Right renal cortex interstitium (tissue), 3 donors: Measurements from ENCODE around the gene SETBP1. TPM values are rescaled to one million over a fixed set of nuclear protein-coding genes. Genes with fewer than 3 reads are reported as not detected.

Experiments
- DNase-seq, 3 donors: peaks; one replicate each; pipeline ENCODE4 v3.0.0-alpha.2; 2013; ENCODE audit warnings: low read depth in 3 of 3, low spot score in 2 of 3
- polyA plus RNA-seq, 3 donors: library from polyadenylated mRNA; unstranded; fragments of 120-200 nt; gene quantifications; one replicate each; pipeline ENCODE4 v1.2.1, GENCODE V29; 2013; ENCODE audit not compliant: insufficient read length in 3 of 3

The SETBP1 gene
- polyA plus RNA-seq, 3 donors, result 27.5 to 32.4 (median 30.1) TPM

DNA sequence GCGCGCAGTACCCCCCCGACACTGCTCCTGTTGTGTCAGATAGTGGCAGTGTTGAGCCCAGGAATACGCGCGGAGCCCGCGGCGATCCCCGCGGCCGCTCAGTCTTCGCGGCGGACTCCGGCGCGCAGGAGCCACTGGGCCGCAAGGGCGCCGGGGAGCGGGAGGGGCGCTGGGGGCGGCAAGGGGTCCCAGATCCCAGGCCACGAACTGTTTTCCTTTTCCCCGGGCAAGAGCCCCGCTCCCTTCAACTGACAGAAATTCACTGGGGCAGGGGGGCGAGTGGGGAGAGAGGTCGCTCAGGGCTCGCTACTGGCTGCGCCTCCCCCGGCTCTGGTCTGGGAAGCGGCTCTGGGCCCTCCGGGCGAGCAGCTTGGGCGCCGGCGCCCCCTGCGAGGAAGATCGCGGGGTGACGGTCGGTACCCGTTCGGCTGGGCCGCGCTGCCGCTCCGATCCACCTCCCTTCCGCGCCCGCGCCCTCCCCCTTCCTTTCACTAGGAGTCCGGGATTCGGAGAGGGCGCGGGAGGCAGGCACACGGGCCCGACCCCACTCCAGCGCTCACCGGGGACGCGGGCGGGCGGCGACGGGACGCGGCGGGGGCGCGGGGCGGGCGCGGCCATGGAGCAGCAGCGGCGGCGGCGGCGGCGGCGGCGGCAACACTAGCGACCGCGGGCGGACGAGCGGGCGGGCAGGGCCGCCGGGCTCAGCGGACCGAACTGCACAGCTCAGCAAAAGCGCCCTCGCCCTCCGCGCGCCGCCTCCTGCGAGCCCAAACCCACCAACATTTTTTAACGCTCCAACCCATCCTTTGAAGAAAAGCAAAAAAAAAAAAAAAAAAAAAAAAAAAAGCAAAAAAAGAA lies 1.4 kb upstream of the SETBP1 start:
- DNase-seq, result peak in 2 of 3 donors; percentile 77 to 83

DNA sequence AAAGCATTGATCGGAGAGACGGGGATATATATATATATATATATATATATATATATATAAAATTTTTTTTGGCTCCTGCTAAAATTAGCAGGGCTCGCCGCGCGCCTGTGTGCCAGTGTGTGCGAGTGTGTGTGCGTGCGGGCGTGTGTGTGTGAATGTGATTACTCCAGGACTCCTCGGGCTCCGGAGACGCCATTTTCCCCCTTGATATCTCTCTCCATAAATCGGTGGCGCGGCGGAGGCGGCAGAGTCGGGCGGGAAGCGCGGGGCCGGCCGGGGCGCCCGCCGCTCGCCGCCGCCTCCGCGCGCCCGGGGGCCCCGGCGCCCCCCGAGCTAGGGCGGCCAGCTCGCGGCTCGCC lies 795 bp upstream of the SETBP1 start:
- DNase-seq, result no peak

GRCh38 chr18:44681076-44681970 lies 635 bp downstream of the SETBP1 start:
- DNase-seq, result no peak

- no peak for DNase-seq
Observed at GRCh38 chr18:44682201-44682870, 1.6 kb downstream of the SETBP1 start.

DNA sequence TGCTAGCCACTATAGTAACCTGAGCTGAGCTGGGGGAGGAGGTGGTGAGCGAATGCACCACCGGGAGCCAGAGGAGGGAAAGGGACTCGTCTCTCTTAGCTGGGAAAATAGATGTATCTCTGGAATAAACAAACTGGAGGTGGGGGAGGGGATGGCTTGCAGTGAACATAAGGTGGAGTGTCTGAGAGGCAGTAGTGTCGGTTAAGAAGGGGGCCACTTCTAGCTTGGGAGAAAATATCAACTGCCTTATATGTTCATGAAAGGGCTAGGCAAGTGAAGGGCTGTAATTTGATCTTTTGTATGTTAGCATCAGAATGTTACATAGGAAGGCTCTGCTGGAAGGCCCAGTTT lies 2.2 kb downstream of the SETBP1 start:
- peak in 1 of 3 donors; percentile 65 for DNase-seq

DNA sequence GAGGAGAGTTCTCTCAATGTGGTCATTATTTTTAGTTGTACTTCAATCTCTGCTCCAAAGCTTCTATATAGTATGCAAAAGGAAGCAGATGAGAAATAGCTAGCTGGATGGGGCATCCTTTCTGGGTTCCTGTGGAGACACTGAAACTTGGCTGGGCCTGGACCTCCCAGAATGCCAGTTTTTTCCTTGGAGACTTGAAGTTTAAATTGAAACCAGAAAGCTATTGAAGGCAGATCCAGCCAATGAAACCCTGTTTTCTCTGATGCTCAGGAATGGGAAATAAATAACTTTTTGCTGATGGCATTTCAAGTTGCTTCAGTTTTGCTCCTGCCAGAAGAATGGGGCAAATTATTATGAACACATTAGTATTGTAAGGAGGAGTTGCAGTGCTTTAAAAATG lies 2.9 kb downstream of the SETBP1 start:
- no peak for DNase-seq

GRCh38 chr18:44685296-44685695 lies 4.6 kb downstream of the SETBP1 start:
- DNase-seq, result no peak

DNA sequence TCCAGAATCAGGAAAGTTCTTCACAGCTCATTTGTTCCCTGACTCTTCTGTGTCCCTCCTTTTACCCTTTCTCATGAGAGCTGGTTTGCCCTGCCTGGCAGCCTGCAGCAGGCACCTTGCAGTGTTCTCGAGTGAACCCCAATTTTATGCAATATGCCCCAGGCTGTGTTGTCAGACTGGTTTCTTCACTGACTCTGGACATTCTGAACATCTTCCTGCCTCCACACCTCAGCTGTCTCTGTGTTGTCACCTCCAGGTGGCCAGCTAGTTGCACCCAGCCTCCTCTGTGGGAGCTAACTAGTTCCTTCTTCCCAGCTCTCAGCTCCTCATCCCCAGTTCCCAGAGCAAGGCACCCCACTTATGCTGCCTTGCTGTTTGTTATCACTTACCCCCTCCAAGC lies 5.5 kb downstream of the SETBP1 start:
- DNase-seq, result no peak

DNA sequence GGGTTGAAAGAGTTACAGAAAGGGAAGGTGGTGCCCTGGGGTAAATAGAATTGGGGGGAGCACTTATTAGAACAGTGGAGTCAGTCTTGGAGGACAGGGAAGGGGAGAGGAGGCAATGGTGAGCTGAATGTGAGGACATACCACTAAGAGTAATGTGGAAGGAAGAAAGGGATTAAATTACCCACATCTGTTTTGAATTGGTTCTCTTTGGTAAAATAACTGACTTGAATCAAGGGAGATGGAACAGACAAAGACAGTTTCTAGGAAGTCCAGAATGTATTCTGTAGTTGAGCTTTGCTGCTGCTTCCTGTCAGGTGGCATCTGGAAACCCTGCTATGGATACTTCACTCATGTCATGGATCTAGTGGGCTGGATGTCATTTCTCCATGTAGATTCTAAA lies 6.7 kb downstream of the SETBP1 start:
- no peak for DNase-seq

GRCh38 chr18:44689736-44690135 lies 9.0 kb downstream of the SETBP1 start:
- DNase-seq, result no peak

GRCh38 chr18:44691148-44691925 lies 10.6 kb downstream of the SETBP1 start:
- DNase-seq, result no peak

DNA sequence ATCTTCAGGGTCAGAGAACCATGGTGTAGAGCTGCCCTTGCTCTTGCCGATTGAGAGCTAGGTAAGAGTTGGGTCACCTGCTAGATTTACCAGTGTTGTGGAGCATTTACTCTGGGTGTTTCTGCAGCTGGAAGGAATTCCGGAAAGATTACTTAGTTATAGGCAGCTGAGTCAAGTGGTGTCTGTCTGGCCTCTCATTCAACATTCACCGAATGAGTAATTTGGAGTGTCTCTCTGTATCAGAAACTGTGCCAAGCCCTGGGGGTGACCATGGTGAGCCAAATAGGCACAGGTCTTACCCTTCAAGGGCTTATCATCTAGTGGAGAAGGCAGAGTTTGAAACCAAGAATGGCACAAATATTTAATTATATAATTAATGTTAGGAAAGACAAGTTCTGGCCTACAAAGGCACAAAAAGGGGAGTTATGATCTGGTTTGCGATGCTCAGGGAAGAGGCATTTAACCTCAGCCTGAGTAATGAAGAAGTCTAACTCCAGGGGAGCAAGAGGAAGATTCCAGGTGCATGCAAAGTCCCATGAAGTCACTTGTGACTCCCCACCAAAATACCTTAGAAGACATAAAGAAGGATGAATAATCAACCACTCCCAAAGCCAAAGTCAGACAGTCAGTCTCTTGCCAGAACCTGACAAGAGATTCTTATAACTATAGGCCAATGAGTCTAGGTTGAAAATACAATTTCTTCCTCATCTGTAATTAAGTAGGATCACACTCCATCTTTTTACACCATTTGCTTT lies 12.5 kb downstream of the SETBP1 start:
- no peak for DNase-seq

GRCh38 chr18:44695503-44695902 lies 14.8 kb downstream of the SETBP1 start:
- no peak for DNase-seq

GRCh38 chr18:44696892-44697291 lies 16.2 kb downstream of the SETBP1 start:
- DNase-seq, result no peak

DNA sequence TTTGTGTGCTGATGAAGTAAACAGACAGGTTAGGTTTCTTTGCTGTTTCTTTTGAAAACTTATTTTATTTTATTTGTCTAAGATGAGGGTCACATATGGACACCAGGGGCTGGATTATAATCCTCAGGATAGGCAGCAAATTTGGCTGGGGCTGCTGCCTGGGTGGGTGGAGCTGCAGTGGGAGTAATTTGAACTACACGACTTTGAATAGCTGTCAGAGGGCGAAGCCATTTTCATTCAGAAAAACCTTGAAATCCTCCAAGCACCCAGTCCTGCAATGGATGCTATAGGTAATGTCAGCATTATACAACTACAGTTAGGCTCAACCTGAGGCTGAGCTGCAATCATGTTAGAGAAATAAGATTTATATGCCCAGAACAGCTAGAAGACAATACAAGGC lies 16.6 kb downstream of the SETBP1 start:
- no peak for DNase-seq

- DNase-seq, result no peak
Observed at GRCh38 chr18:44698518-44698917, 17.8 kb downstream of the SETBP1 start.

DNA sequence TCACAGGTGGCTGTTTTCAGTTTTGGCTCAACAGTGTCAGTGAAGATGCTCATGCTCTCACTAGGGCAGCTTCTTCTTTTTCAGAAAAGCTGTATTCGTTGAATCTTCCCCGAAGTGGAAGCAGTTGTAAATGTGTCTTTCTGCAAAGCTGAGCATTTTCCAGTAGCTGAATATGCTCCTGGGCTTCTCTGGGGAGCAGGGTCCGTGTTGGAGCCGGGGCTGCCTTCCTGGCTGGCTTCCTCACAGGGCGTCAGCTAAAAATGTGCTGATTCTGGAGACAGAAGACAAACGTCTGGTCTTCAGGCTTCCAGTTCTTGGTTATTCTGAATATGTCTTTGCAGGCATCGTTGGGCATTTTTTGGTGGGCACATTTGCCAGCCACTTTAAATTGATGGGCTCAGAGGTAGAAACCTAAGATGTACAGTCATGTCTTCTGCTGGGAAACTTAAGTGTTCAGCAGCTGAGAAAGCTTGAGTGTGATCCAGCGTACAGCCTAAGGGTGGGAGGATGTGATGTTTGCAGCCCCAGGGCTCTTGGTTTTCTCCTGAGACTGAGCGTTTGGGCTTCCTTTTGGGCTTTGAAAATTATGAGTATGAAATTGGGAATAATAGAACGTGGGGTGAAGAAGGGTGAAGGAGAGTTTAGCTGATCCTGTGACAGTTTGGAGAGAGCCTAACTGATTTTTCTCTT lies 19.0 kb downstream of the SETBP1 start:
- no peak for DNase-seq

DNA sequence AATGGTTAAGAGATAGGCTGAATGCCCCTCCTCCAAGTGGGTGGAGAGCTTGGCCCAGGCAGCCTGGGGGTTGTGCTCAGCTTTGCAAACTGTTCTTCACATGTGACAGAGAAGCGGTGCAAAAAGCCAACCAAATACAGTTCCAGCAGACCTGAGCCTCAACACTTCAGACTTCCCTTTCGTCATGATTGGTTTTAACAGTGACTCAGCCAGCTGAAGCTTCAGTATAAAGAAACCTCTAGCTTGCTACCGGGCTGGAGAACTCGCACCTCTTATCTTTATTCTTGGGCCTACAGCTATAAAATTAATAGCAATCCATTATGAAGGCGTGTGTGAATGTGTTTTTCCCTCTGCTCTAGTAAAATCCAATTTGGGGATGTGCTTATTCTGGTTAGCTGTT lies 20.0 kb downstream of the SETBP1 start:
- DNase-seq, result no peak

GRCh38 chr18:44701227-44701626 lies 20.5 kb downstream of the SETBP1 start:
- DNase-seq, result no peak
